ENCODE measurements around the gene TMEM169.
"Not testable (repeated sequence)": the region's sequence is repeated elsewhere in the genome, so short reads cannot be mapped to it uniquely, and the experiment has no call there.

TMEM169 gene

GRCh38 chr2:216071111-216071851 lies 10.4 kb upstream of the TMEM169 start:
- DNase-seq: no peak

- DNase-seq: no peak
Observed at GRCh38 chr2:216072473-216072872, 9.2 kb upstream of the TMEM169 start.

GRCh38 chr2:216073773-216074172 lies 7.9 kb upstream of the TMEM169 start:
- no peak for DNase-seq

DNA sequence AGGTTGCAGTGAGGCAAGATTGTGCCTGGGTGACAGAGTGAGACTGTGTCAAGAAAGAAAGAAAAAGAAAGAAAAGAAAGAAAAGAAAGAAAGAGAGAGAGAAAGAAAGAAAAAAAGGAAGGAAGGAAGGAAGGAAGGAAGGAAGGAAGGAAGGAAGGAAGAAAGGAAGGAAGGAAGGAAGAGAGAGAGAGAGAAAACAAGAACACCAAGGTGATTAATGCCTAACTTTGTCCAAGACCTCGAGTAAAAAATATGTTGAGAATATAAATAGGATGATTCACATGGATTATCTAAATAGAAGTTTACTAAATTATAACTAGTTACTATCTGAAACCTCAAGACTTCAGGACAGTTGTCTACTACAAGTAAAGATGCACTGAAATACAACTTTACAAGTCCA lies 7.3 kb upstream of the TMEM169 start:
- no peak for DNase-seq

DNA sequence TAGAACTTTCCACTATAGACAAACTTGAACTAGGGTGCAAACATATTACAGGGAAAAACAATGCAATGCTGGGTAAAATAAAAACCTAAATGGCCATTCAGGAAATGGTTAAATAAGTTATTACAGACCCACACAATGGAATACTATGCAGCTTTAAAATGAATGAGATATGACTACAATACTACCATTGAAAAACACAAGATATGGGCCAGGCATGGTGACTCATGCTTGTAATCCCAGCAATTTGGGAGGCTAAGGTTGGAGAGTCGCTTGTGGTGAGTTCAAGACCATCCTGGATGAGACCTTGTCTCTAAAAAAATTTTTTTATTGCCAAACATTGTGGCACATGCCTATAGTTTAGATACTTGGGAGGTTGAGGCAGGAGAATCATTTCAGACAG lies 6.9 kb upstream of the TMEM169 start:
- DNase-seq: no peak

DNA sequence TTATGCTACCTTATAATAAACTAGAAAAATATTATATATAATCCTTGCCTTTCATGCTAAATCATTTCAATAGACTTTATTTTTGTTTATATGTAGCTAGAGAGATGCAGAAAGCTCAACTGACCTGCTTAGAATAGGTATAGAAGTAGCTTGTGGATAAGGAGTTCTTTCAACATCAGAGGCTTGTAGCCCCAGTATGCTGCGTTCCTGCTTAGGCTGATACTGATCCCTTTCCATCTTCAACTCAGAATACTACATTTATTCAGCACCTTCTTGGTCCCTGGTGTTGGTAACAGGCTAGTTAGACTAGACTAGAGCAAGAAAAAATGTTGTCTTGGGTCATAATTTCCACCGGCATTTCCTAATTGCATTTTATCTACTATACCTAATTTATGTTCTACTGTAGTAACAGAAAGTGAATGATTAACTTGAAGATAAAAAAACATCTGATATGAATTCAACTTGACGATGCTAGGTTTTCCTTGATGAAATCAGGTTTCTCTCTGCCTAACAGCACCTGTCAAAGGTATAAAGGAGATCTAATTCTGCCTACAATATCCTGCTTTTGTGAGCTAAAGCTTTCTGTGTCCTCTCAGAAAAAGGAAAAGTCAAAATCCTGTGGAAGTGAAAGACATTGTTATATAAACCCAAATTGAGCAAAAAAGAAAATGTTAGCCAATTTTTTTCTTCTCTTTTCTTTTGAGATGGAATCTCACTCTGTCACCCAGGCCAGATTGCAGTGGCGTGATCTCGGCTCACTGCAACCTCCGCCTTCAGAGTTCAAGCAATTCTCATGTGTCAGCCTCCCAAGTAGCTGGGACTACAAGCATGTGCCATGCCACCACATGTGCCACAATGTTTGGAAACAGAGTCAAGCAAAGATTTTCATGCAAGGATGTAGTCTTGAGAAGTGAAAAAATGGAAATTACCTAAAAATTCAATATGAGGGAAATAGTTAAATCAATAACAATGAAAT lies 5.9 kb upstream of the TMEM169 start:
- DNase-seq: no peak

DNA sequence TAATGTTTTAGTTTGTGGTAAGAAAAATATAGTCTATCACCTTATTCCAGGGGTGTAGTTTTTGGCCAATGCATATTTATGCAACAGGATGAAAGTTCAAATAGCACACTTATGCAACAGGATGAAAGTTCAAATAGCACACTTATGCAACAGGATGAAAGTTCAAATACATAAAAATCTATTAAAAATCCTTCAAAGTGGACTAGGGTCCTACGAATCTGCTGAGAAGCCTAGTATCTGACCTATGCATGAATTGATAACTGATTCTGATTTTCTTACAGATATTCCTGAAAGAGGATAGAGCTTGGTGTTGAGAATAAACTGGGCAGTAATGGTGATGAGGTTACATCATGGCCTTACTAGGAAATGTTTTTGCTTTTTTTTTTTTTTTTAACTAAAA lies 2.9 kb upstream of the TMEM169 start:
- DNase-seq: no peak

- not testable (repeated sequence) for DNase-seq
Observed at GRCh38 chr2:216080048-216080447, 1.7 kb upstream of the TMEM169 start.

- DNase-seq: no peak
Observed at GRCh38 chr2:216081012-216081411, 707 bp upstream of the TMEM169 start.

GRCh38 chr2:216082117-216082711 lies 495 bp downstream of the TMEM169 start:
- no peak for DNase-seq

GRCh38 chr2:216082805-216083204 lies 1.1 kb downstream of the TMEM169 start:
- no peak for DNase-seq

- peak; percentile 15 for DNase-seq
Observed at GRCh38 chr2:216083464-216084281, 2.0 kb downstream of the TMEM169 start.

GRCh38 chr2:216084547-216084946 lies 2.8 kb downstream of the TMEM169 start:
- no peak for DNase-seq

DNA sequence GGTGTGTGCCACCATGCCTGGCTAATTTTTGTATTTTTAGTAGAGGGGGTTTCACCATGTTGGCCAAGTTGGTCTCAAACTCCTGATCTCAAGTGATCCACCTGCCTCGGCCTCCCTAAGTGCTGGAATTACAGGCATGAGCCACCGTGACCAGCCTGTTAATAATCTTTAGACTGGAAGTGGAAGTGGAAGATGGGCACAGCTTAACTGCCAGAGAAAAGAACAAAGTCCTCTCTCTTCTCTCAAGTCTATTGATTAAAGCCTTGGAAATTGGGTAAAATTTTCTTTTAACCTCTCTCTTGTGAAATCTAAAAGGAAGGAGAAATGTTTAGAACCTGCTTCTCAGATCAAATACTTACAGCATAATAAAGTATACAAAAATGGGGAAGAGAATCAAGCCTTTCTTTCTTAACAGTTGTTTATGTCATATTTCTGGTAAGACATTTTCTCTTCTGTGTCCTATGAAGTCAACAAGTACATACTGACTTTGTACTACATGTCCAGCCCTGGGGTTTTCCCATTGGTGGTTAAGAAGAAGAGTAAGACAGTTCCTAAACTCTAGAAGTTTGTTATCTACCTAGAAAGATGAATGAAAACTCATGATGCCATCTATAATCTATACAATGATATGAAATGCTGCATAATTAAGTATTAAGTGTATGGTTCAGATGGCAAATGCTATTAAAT lies 4.6 kb downstream of the TMEM169 start:
- no peak for DNase-seq

GRCh38 chr2:216090369-216090786 lies 8.7 kb downstream of the TMEM169 start:
- DNase-seq: no peak

DNA sequence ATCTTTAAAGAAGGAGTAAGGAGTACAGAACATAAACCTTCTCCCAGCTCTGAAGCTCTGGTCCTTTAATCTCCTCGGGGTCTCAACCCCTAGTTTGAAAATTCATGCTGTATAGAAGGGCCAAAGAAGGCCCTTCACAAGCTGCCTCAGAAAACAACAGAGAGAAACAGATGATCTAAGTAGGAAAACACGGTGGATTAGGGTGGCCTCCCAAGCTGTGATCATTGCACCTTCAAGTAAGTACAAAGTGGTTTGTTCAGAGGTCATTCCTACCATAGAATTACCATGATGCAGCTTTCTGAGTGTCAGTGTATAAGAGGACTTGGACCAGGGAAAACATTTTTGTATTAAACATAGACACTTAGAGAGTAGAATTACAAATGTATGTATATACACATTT lies 10.9 kb downstream of the TMEM169 start:
- no peak for DNase-seq

- no peak for DNase-seq
Observed at GRCh38 chr2:216094701-216095100, 13.0 kb downstream of the TMEM169 start.

- DNase-seq: no peak
Observed at GRCh38 chr2:216098421-216099334, 17.0 kb downstream of the TMEM169 start.

DNA sequence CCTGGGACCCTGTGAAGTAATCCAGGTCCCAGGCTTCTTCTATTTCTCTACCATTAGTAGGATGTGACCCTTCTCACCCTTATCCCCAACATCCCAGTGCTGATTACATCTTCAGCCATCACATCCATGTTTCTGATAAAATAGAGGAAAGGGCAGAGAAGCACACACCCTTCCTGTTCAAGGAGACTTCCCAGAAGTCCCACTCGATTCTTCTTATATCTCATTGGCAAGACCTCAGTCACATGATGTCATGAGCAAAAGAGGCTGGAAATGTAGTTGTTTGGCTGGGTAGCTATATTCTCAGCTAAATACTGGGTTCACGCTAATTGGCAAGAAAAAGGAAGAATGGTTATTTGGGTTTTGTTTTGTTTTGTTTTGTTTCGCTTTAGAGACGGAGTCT lies 19.4 kb downstream of the TMEM169 start:
- no peak for DNase-seq

DNA sequence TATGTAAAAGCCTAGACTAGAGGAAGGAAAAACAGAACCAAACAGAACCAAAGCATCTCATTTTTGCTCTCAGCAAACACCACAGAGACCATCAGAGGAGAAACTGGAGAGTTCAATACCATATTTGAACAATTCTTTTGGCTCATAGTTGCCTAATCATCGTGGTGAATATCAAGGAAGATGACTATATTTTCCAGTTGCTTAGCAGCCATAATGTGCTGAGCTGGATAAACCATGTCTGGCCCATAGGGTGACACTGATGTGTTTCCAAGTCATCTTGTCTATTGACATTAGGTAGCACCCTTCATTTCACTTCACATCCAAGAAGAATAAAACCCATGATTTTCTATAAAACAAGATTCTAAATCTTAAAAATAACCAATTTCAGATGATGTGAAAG lies 21.5 kb downstream of the TMEM169 start:
- DNase-seq: no peak

DNA sequence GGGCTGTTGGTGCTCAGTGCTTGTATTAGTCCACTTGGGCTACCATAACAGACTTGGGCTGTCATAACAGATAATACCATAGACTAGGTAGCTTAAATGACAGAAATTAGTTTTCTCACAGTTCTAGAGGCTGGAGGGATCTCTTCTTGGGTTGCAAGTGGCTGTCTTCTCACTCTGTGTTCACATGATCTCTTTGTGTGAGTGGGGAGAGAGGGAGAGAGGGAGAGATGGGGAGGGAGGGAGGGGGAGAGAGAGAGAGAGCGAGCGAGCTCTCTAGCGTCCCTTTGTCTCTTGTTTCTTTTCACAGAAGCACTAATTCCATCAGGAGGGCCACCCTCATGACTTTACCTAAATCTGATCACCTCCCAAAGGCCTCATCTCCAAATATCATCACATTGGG lies 23.0 kb downstream of the TMEM169 start:
- no peak for DNase-seq

Measured in HCEC 1CT (cell line).